ENCODE data around the gene LRMDA. TPM values are rescaled to one million over a fixed set of nuclear protein-coding genes. Genes with fewer than 3 reads are reported as not detected.

Gene LRMDA
- total and polyA plus RNA-seq, 2 of the 4 experiments (the other 2 are of a cell fraction) = 0.07 TPM; not detected in 1

GRCh38 chr10:76319661-76320060 is 888.2 kb downstream of the LRMDA start:
- no peak overlapping the region for H3K4ac ChIP-seq (ENCODE audit: low read depth, low read length)
- WGBS, 2 experiments (ENCODE audit: extremely low coverage in 2 of 2, insufficient read length in 1 of 2) = 93% methylated on average over 2 of the region's 4 CpGs; no CpG with 5 or more reads in 1 of the 2 experiments
- no peak overlapping the region for H2AK9ac ChIP-seq (replicated peaks; ENCODE audit: low read depth, low read length, poor library complexity)
- in situ Hi-C loops (cut with MboI; ENCODE audit: low sequenced_read_pairs) = no loop called here
- H3K27ac ChIP-seq (ENCODE audit: insufficient read depth, low read length) = no peak overlapping the region
- no peak overlapping the region for H2BK120ac ChIP-seq (ENCODE audit: low read depth, low read length)
- no peak for DNase-seq
- no peak overlapping the region for H3K56ac ChIP-seq (ENCODE audit: extremely low read depth, insufficient read depth, low read length)
- H3K14ac ChIP-seq (replicated peaks; ENCODE audit: low read depth, low read length) = no peak overlapping the region
- ChIA-PET CTCF (interaction anchor here (1.1 kb wide), 1 partner anchor 31 kb away, joined by 3 read pairs; no protein-coding TSS in a partner anchor), POLR2A (ENCODE audit: unreplicated experiment) (no interaction called here)
- H4K91ac ChIP-seq (ENCODE audit: insufficient read depth, low read depth, low read length) = no peak overlapping the region
- ATAC-seq (ENCODE audit: low read depth) = no peak
- no peak for TF ChIP-seq USF2 (IDR thresholded peaks at IDR 0.05; ENCODE audit: low read depth, low read length)
- TF ChIP-seq ELK1 (IDR thresholded peaks at IDR 0.05; ENCODE audit: borderline replicate concordance, low read depth, low read length) = no peak
- no peak for TF ChIP-seq POLR2A (IDR thresholded peaks at IDR 0.05; ENCODE audit: low read depth, low read length)
- H3K4me2 ChIP-seq (ENCODE audit: low read depth, low read length) = no peak overlapping the region
- no peak overlapping the region for H3K18ac ChIP-seq (ENCODE audit: low read depth, low read length)
- H3K4me1 ChIP-seq (ENCODE audit: control insufficient read depth, insufficient read depth, low read length) = no peaks in the 10 kb centered on the region
- H3K9me1 ChIP-seq (ENCODE audit: insufficient read depth, low read length) = no peaks in the 10 kb centered on the region
- no peaks in the 10 kb centered on the region for H3K36me3 ChIP-seq (ENCODE audit: control insufficient read depth, insufficient read depth, low read length)
- BruUV-seq (replicated peaks) = no TSS peak
- no peaks in the 10 kb centered on the region for H4K20me1 ChIP-seq (ENCODE audit: insufficient read depth, low read length)
- no peak overlapping the region for H4K8ac ChIP-seq (ENCODE audit: low read depth in 2 of 2, low read length in 2 of 2)
- dilution Hi-C loops (cut with HindIII; ENCODE audit: low sequenced_read_pairs, unreplicated experiment) = no loop called here
- no peak overlapping the region for H2AFZ ChIP-seq (replicated peaks; ENCODE audit: low read length, poor library complexity)
- no peak overlapping the region for H2BK15ac ChIP-seq (ENCODE audit: low read depth, low read length)
- H2AK5ac ChIP-seq (ENCODE audit: low read depth, low read length) = no peak overlapping the region
- no peak overlapping the region for H2BK5ac ChIP-seq (ENCODE audit: low read depth, low read length, poor library complexity, severe bottlenecking)
- H3K27me3 ChIP-seq (ENCODE audit: control insufficient read depth, insufficient read depth, low read length) = no peaks in the 10 kb centered on the region
- intact Hi-C loops (cut with micrococcal nuclease) = no loop called here
- no peak overlapping the region for H3K23ac ChIP-seq (ENCODE audit: low read depth, low read length)
- peaks cover 6% of the 10 kb centered on the region for H3K9me3 ChIP-seq (ENCODE audit: control insufficient read depth, insufficient read depth, low read length)
- H2BK20ac ChIP-seq (ENCODE audit: low read depth, low read length) = no peak overlapping the region
- no peak overlapping the region for H4K5ac ChIP-seq (ENCODE audit: low read depth, low read length)
- no peak overlapping the region for H3K9ac ChIP-seq (ENCODE audit: low read depth, low read length)
- no peak overlapping the region for H3K4me3 ChIP-seq (ENCODE audit: insufficient read depth, low read depth, low read length)
- H3K79me1 ChIP-seq (ENCODE audit: low read depth in 1 of 2, low read length in 2 of 2) = no peaks in the 10 kb centered on the region

Measured in IMR-90 (cell line).